SU-DHL-6 (cell line): ENCODE measurements around the gene TYRO3.

Experiments used
- CTCF ChIP-seq: fragments of 200-600 bp; sonication (generic); IDR thresholded peaks from one replicate; pipeline ENCODE4 v1.5.1; 2017; ENCODE audit warnings: antibody characterized with exemption, mild to moderate bottlenecking, low read length, moderate library complexity; ENCODE audit not compliant: insufficient read depth, poor library complexity, severe bottlenecking
- EZH2phosphoT487 ChIP-seq: fragments of 200-600 bp; sonication (generic), shearing (Covaris generic); conservative IDR thresholded peaks from 2 replicates; pipeline ENCODE4 v1.6.1; 2018; ENCODE audit warnings: mild to moderate bottlenecking, antibody characterized with exemption, low read length, moderate library complexity, mixed read lengths

GRCh38 chr15:41556677-41557076, 2.3 kb upstream of the TYRO3 start:
- no peak for TF ChIP-seq CTCF
- TF ChIP-seq EZH2phosphoT487, result no peak
